Measurements from ENCODE around the gene DVL1. TPM values are rescaled to one million over a fixed set of nuclear protein-coding genes. Genes with fewer than 3 reads are reported as not detected.

The DVL1 gene
- total RNA-seq, 1 experiment from 2014 or later: 91.4 TPM

DNA sequence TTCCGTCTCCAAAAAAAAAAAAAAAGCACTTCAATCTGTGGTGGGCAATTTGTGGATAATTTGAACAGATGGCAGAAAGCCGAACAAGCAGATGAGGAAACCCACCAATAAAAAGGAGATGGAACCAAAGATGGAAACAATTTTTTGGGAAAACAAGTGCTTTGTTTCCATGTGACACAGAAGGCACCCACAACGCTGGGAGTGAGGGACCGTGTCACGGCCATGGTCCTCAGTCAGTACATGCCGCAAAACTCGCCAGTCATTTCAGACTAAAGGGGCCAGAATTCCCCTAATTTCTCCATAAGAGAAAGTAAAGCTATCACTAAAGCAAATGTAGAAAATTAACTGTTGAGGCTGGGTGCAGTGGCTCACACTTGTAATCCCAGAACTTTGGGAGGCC, 44.9 kb upstream of the DVL1 start (continued):
- no peak for TF ChIP-seq ZNF532 (CRISPR knock-in tag; IDR thresholded peaks at IDR 0.05; ENCODE audit: borderline replicate concordance)
- TF ChIP-seq OVOL2 (CRISPR knock-in tag; IDR thresholded peaks at IDR 0.05; ENCODE audit: borderline replicate concordance): no peak
- TF ChIP-seq, protein P1, sequence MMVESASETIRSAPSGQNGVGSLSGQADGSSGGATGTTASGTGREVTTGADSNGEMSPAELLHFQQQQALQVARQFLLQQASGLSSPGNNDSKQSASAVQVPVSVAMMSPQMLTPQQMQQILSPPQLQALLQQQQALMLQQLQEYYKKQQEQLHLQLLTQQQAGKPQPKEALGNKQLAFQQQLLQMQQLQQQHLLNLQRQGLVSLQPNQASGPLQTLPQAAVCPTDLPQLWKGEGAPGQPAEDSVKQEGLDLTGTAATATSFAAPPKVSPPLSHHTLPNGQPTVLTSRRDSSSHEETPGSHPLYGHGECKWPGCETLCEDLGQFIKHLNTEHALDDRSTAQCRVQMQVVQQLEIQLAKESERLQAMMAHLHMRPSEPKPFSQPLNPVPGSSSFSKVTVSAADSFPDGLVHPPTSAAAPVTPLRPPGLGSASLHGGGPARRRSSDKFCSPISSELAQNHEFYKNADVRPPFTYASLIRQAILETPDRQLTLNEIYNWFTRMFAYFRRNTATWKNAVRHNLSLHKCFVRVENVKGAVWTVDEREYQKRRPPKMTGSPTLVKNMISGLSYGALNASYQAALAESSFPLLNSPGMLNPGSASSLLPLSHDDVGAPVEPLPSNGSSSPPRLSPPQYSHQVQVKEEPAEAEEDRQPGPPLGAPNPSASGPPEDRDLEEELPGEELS (CRISPR knock-in tag; IDR thresholded peaks at IDR 0.05): no peak
- TF ChIP-seq ARID4B (CRISPR knock-in tag; IDR thresholded peaks at IDR 0.05; ENCODE audit: borderline replicate concordance): no peak
- TF ChIP-seq AFF4 (CRISPR knock-in tag; IDR thresholded peaks at IDR 0.05; ENCODE audit: borderline replicate concordance): no peak
- no peak for TF ChIP-seq USF2 (CRISPR knock-in tag; IDR thresholded peaks at IDR 0.05)
- no peak for TF ChIP-seq SMAD4 (CRISPR knock-in tag; IDR thresholded peaks at IDR 0.05)
- TF ChIP-seq NR1H2 (CRISPR knock-in tag; IDR thresholded peaks at IDR 0.05): no peak
- no peak for TF ChIP-seq TP53 (CRISPR knock-in tag; IDR thresholded peaks at IDR 0.05)
- TF ChIP-seq HMGA2 (CRISPR knock-in tag; IDR thresholded peaks at IDR 0.05): no peak
- no peak for TF ChIP-seq MYBL2 (CRISPR knock-in tag; IDR thresholded peaks at IDR 0.05)
- TF ChIP-seq FOXP1 (CRISPR knock-in tag; IDR thresholded peaks at IDR 0.05; ENCODE audit: borderline replicate concordance): no peak
- TF ChIP-seq, protein P2, sequence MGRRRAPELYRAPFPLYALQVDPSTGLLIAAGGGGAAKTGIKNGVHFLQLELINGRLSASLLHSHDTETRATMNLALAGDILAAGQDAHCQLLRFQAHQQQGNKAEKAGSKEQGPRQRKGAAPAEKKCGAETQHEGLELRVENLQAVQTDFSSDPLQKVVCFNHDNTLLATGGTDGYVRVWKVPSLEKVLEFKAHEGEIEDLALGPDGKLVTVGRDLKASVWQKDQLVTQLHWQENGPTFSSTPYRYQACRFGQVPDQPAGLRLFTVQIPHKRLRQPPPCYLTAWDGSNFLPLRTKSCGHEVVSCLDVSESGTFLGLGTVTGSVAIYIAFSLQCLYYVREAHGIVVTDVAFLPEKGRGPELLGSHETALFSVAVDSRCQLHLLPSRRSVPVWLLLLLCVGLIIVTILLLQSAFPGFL (CRISPR knock-in tag; IDR thresholded peaks at IDR 0.05; ENCODE audit: borderline replicate concordance): no peak

Data from WTC11 (cell line).